ENCODE results near the gene TMEM92. TPM values are rescaled to one million over a fixed set of nuclear protein-coding genes. Genes with fewer than 3 reads are reported as not detected.
"Not testable (repeated sequence)": the region's sequence is repeated elsewhere in the genome, so short reads cannot be mapped to it uniquely, and the experiment has no call there.

TMEM92 gene
- total RNA-seq, 3 donors from 2014 or later = 0.33 TPM; not detected in 2

- intact Hi-C loops (cut with DNase I; ENCODE audit: low total_unique reads) = no loop called here
- TF ChIP-seq POLR2AphosphoS5 (IDR thresholded peaks at IDR 0.05) (no peak), CTCF (IDR thresholded peaks at IDR 0.05) (no peak), POLR2A (IDR thresholded peaks at IDR 0.05) (no peak)
- DNase-seq (ENCODE audit: low spot score in 2 of 2) = peak in 1 of 2 donors; percentile 20
Measured at GRCh38 chr17:50314456-50315011, 40.3 kb downstream of the TMEM92 start.

DNA sequence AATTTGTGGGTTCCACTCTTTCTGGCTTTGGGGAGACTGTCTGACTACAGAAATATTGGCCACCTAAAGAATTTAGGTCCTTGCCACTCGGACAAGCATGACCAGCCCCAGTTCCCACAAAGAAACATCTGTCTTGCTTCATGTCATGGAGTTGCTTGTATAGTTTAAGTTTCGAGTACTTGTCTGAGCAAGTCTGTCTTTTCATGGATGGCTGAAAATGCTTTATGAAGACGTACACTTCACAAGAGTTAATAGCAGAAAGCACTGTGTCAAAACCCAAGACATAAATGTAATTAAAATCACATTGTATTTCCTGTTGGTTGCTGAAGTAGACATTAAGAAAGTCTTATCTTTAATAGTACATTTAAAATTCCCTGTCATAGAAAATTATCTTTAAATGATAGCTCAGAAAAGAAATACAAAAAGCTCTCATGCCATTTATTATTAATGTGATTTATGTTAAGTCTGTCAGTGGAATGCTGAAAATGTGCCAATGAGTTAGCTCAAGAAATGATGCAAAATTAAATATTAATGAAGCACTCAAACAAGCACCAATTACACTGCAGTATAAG lies 41.8 kb downstream of the TMEM92 start:
- no peak overlapping the region for H3K4me3 ChIP-seq

More at GRCh38 chr17:50314456-50315011, 40.3 kb downstream of the TMEM92 start:
- H3K4me1 ChIP-seq = no peaks in the 10 kb centered on the region
- H3K27me3 ChIP-seq = no peaks in the 10 kb centered on the region
- no peak overlapping the region for H3K4me3 ChIP-seq
- no peaks in the 10 kb centered on the region for H3K36me3 ChIP-seq
- no peak overlapping the region for H3K27ac ChIP-seq
- no peaks in the 10 kb centered on the region for H3K9me3 ChIP-seq

DNA sequence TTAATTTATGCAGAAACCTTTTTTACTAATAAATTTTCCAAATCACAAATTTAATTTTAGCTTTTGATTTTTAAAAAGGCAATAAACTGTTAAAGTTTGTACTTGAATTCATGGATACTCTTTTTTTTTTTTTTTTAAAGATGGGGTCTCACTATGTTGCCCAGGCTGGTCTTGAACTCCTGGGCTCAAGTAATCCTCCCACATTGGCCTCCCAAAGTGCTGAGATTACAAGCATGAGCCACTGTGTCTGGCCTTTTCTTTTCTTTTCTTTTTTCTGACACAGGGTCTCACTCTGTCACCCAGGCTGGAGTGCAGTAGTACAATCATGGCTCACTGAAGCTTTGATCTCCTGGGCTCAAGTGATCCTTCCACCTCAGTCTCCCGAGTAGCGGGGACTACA lies 42.4 kb downstream of the TMEM92 start:
- H3K4me3 ChIP-seq; H3K27me3 ChIP-seq; H3K27ac ChIP-seq; H3K9me3 ChIP-seq; intact Hi-C loops (cut with DNase I; ENCODE audit: low total_unique reads); H3K36me3 ChIP-seq; H3K4me1 ChIP-seq: not testable (repeated sequence)
- peak in 1 of 2 donors; percentile 20 for DNase-seq (ENCODE audit: low spot score in 2 of 2)

More for the DNA sequence above, 41.8 kb downstream of the TMEM92 start:
- intact Hi-C loops (cut with DNase I; ENCODE audit: low total_unique reads) = no loop called here
- H3K27me3 ChIP-seq = no peaks in the 10 kb centered on the region
- H3K4me1 ChIP-seq = no peaks in the 10 kb centered on the region
- no peaks in the 10 kb centered on the region for H3K9me3 ChIP-seq
- DNase-seq (ENCODE audit: low spot score in 2 of 2) = no peak
- no peaks in the 10 kb centered on the region for H3K36me3 ChIP-seq
- no peak overlapping the region for H3K27ac ChIP-seq
- no peak for TF ChIP-seq POLR2AphosphoS5 (IDR thresholded peaks at IDR 0.05)
- no peak for TF ChIP-seq POLR2A (IDR thresholded peaks at IDR 0.05)
- no peak for TF ChIP-seq CTCF (IDR thresholded peaks at IDR 0.05)

- no peak for TF ChIP-seq POLR2AphosphoS5 (IDR thresholded peaks at IDR 0.05)
- TF ChIP-seq POLR2A (IDR thresholded peaks at IDR 0.05) = no peak
- no peak for TF ChIP-seq CTCF (IDR thresholded peaks at IDR 0.05)
- intact Hi-C loops (cut with DNase I; ENCODE audit: low total_unique reads) = no loop called here
- H3K27me3 ChIP-seq = no peaks in the 10 kb centered on the region
- H3K9me3 ChIP-seq = no peaks in the 10 kb centered on the region
- no peak overlapping the region for H3K4me3 ChIP-seq
- no peaks in the 10 kb centered on the region for H3K36me3 ChIP-seq
- H3K4me1 ChIP-seq = no peaks in the 10 kb centered on the region
- DNase-seq (ENCODE audit: low spot score in 2 of 2) = no peak
- H3K27ac ChIP-seq = no peak overlapping the region
Measured at GRCh38 chr17:50317121-50317520, 42.9 kb downstream of the TMEM92 start.

DNA sequence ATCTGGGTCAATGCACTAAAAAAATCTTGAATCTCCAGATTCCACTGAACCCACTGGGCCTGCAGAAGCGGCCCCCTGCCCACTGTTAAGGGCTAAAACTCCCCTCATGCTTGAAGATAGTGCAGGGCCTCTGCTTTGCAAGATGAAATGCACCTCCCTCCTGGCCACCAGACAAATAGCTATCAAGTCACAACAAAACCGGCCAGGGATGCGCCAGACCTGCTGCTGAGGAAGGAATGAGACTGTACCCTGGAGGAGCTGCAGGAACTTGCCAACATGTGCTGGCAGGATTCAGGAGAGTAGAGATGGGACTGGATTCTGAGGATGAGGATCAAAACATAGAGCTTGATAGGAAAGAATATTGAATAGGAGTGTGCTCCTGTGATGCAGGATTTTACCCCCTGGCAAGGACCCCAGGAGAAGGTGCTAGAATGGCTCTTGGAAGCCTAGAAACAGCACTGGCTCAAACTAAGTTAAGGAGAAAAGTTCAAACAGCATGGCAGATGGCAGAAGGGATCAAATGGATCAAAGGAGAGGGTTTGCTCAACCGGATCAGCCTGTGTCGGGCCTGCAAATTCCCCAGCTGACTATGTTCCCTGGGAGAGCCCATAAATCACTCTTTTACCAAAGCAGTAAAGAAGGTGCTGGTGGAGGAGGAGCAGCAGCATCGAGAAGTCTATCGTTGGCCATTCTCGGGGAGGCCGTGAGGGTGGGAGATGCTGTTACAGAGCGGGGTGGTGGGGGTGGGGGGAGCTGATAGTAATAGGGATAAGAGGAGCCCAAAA lies 44.4 kb downstream of the TMEM92 start:
- Histone ChIP-seq H3K36me3 (no peaks in the 10 kb centered on the region), H3K27me3 (no peaks in the 10 kb centered on the region), H3K4me1 (no peaks in the 10 kb centered on the region), H3K4me3 (no peak overlapping the region), H3K9me3 (no peaks in the 10 kb centered on the region), H3K27ac (peak overlapping the region; percentile 41 to 71)
- peak in 1 of 2 donors; percentile 72 for DNase-seq (ENCODE audit: low spot score in 2 of 2)
- TF ChIP-seq POLR2AphosphoS5 (IDR thresholded peaks at IDR 0.05) (no peak), CTCF (IDR thresholded peaks at IDR 0.05) (peak in 1 of 3 donors; percentile 18)
- intact Hi-C loops (cut with DNase I; ENCODE audit: low total_unique reads) = no loop called here

All from breast epithelium (tissue), 4 donors.